AG04449 (cell line): Measurements from ENCODE around the gene RAB11FIP4.

Source experiments
- CTCF ChIA-PET: fragments of 350-600 bp; formaldehyde crosslinking; extraction: SDS; loops from one replicate; lab custom pipeline; 2021; ENCODE audit warnings: antibody characterized with exemption; lab: Yijun Ruan, JAX
- POLR2A ChIA-PET: fragments of 400-600, 350-600 bp; formaldehyde crosslinking; extraction: SDS; loops from one replicate; lab custom pipeline; 2020; ENCODE audit warnings: antibody characterized with exemption, inconsistent platforms; lab: Yijun Ruan, JAX
- DNase-seq: peaks from one replicate; pipeline ENCODE4 v3.0.0-alpha.2; 2010; ENCODE audit warnings: low read depth, low spot score
- H3K4me3 ChIP-seq: 2 replicates; pipeline ENCODE4 v1.5.1; 2011; ENCODE audit warnings: low read depth, mild to moderate bottlenecking, control low read depth, low read length
- CTCF ChIP-seq: IDR thresholded peaks from one replicate; pipeline ENCODE4 v1.5.1; 2011; ENCODE audit warnings: mild to moderate bottlenecking, moderate library complexity, low read length, control low read depth, inconsistent platforms; ENCODE audit not compliant: insufficient read depth; ENCODE audit errors: missing control alignments

Gene RAB11FIP4

DNA sequence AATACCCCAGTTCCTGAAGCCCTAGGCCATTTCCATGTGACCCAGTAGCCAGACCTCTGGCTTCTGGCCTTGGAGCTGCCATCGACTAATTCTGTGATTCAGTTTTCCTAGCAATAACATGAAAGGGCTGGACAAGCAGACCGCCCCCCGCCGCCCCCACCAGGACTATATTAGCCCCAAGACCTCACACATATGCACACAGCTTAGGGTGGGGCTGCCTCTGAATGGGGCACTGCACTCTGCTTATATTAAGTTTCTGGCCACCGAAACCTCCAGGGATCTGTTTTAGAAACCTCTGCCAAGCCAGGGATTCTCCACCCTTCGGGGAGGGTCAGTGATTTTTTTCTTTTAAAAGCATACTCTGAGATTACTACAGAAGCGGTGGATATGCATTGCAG lies 2.3 kb downstream of the RAB11FIP4 start:
- TF ChIP-seq CTCF = no peak
- no peak for DNase-seq
- ChIA-PET POLR2A (no interaction called here), CTCF (interaction anchor here (1.3 kb wide), 1 partner anchor 131 kb away, joined by 3 read pairs; no protein-coding TSS in a partner anchor)
- no peak overlapping the region for H3K4me3 ChIP-seq

GRCh38 chr17:31394544-31394943 lies 3.1 kb downstream of the RAB11FIP4 start:
- TF ChIP-seq CTCF = no peak
- ChIA-PET CTCF (no interaction called here), POLR2A (no interaction called here)
- no peak overlapping the region for H3K4me3 ChIP-seq
- DNase-seq = peak; percentile 16

DNA sequence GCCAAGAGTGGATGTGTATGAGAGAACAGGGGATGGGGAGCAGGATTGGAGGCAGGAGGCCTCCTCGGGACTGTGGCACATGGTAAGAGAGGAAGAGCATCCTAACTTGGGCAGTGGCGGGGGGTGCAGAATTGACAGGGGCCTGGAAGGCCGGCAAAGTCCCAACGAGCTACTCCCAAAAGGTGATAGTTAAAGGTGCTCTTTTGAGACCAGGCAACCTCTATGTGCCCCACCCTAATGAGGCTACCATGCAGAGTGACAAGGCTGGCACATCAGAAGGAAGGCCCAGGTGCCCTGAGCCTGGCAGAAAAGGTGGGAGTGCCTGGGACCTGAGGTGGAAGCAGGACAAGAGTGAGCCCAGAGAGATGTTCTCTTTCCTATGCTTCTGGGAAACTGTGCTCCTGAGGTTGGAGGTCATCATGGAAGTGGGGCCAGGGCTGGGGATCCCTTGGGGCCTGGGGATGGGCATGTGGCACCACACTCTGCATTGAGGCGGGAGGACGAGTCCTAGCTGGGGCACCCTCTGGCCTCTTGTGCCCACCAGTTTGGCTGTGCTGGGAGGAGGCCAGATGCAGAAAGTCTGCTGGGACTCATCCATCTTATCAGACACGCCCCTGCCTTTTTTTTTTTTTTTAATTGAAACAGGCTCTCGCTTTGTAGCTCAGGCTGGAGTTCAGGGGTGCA lies 5.9 kb downstream of the RAB11FIP4 start:
- no peak for TF ChIP-seq CTCF
- CTCF ChIA-PET = interaction anchor here (1.1 kb wide), 1 partner anchor 8 kb away, joined by 3 read pairs; no protein-coding TSS in a partner anchor
- no peak for DNase-seq
- H3K4me3 ChIP-seq = no peak overlapping the region
- POLR2A ChIA-PET = no interaction called here

DNA sequence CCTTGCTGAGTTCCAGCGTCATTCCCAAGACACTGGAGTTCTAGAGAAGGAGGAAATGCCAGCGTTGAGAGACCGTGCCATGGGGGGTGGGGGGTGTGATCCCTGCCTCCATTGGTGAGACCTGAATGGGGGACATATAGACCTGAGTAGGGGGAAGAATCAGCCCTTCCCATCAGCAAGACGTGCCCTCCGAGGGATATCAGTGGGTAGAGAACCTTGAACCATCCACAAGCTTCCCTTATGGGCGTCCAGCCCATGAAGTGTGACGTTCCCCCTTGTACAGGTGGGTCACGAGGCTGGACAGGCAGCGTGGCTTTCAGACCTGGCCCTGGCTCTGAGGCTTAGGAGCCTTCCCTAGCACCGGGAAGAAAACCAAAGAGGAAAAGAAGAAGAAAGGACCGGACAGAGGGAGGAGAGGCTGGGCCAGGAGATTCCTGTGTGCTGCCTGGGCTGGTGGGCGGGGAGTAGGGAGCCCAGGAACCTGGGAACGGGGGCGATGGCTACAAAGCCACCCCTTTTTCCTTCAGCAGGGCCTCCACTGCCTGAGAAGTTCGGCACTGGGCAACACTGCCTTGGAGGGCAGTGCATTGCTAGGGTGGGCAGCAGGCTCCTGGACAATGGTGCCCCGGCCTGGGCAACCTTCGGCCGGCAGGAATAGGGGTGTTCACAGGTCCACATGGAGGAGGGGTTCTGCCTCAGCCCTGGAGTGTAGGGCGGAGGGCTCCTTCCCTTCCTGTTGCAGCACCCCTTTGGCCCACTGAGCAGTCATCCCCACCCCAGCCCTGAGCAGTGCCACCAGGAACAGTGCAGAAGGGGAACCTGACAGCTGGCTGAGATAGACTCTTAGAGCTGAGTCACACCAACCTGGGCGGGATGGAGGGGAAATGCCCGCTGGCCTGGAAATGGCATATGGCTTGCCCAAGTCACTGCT lies 7.2 kb downstream of the RAB11FIP4 start:
- CTCF ChIA-PET = interaction anchor here (1.1 kb wide), 1 partner anchor 9 kb away, joined by 3 read pairs; no protein-coding TSS in a partner anchor
- TF ChIP-seq CTCF = no peak
- POLR2A ChIA-PET = no interaction called here
- no peak for DNase-seq
- H3K4me3 ChIP-seq = no peak overlapping the region

DNA sequence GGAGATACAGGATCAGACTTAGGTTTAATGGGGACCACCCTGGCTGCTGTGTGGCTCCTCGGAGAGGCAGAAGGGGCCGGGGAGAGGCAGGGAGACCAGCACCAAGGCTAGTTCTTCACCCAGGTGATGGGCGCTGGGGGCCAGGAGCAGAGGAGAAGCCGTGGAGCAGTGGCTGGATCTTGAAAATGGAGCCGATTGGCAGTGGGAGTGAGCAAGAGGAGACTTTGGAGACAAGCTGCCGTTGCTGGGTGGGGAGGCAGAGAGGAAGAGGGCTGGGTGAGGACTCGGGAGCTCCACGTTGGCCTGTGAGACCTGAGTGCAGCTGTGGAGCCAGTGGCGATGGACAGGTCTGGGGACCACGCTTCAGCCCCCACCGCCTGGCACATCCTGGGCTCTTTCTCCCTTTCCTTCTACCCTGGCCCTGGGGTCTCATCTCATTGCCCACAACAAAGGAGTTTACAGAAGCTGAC lies 9.0 kb downstream of the RAB11FIP4 start:
- no peak for DNase-seq
- H3K4me3 ChIP-seq = no peak overlapping the region
- ChIA-PET POLR2A (no interaction called here), CTCF (interaction anchor here (0.8 to 1.8 kb wide), 2 partner anchors 11 to 14 kb away, joined by 4 to 5 read pairs; no protein-coding TSS in a partner anchor)
- no peak for TF ChIP-seq CTCF
